GM12878 (cell line): ENCODE data around the gene SESN3.

Experiments used
- BHLHE40 ChIP-seq, 2 experiments: fragments of 450-650 bp in 1 of 2; IDR thresholded peaks; 2 replicates each; pipeline ENCODE4 v1.6.1; 2011 to 2017; ENCODE audit warnings: low read depth in 2 of 2, borderline replicate concordance in 1 of 2, improper control_type of control experiment in 1 of 2, low read length in 1 of 2, mild to moderate bottlenecking in 1 of 2
- CTCF ChIP-seq, 3 experiments: IDR thresholded peaks in 2 of 3; conservative IDR thresholded peaks in 1 of 3; 2 replicates each; pipeline ENCODE4 v1.5.1; 2011; ENCODE audit warnings: low read depth in 3 of 3, low read length in 3 of 3, mild to moderate bottlenecking in 3 of 3, control low read depth in 2 of 3, moderate library complexity in 2 of 3, inconsistent platforms in 1 of 3, mixed read lengths in 1 of 3; ENCODE audit not compliant: control insufficient read depth in 2 of 3, insufficient read depth in 1 of 3; ENCODE audit errors: extremely low read depth in 1 of 3
- EZH2 ChIP-seq: IDR thresholded peaks from 2 replicates; pipeline ENCODE4 v1.6.1; 2012; ENCODE audit warnings: low read depth, mild to moderate bottlenecking, control low read depth, inconsistent platforms, low read length, borderline replicate concordance; ENCODE audit not compliant: control insufficient read depth
- FOS ChIP-seq: IDR thresholded peaks from 3 replicates; pipeline ENCODE4 v1.6.1; 2011; ENCODE audit warnings: borderline replicate concordance; ENCODE audit not compliant: insufficient read length; ENCODE audit errors: extremely low read depth
- RBBP5 ChIP-seq: fragments of 200-600 bp; sonication (generic); conservative IDR thresholded peaks from 2 replicates; pipeline ENCODE4 v1.6.1; 2016
- RELA ChIP-seq: fragments of 450-650 bp; IDR thresholded peaks from 2 replicates; pipeline ENCODE4 v1.8.0; 2014; ENCODE audit warnings: borderline replicate concordance; ENCODE audit not compliant: partially characterized antibody
- REST ChIP-seq: IDR thresholded peaks from 2 replicates; pipeline ENCODE4 v1.6.1; 2012; ENCODE audit warnings: mild to moderate bottlenecking, low read depth, low read length
- SUPT20H ChIP-seq: IDR thresholded peaks from 2 replicates; pipeline ENCODE4 v1.6.1; 2011; ENCODE audit warnings: low read depth, mild to moderate bottlenecking, low read length, moderate library complexity, borderline replicate concordance; ENCODE audit not compliant: control insufficient read depth
- USF1 ChIP-seq: IDR thresholded peaks from 2 replicates; pipeline ENCODE4 v1.6.1; 2011; ENCODE audit warnings: borderline replicate concordance, low read depth, mild to moderate bottlenecking, moderate library complexity, mixed read lengths, low read length; ENCODE audit not compliant: insufficient read depth; ENCODE audit errors: extremely low read length
- ZNF384 ChIP-seq: IDR thresholded peaks from 2 replicates; pipeline ENCODE4 v1.6.1; 2012; ENCODE audit warnings: low read depth, mild to moderate bottlenecking, low read length, improper control_type of control experiment, borderline replicate concordance

GRCh38 chr11:95254716-95255115 lies 23.7 kb upstream of the SESN3 start:
- TF ChIP-seq RBBP5 (no peak), BHLHE40 (IDR thresholded peaks at IDR 0.05; ENCODE audit: borderline replicate concordance in 1 of 2, low read depth in 2 of 2, low read length in 1 of 2) (no peak), RELA (no peak), SUPT20H (no peak), CTCF (IDR thresholded peaks at IDR 0.05 in 2 of 3, conservative IDR thresholded peaks at IDR 0.05 in 1 of 3; ENCODE audit: control insufficient read depth in 2 of 3, extremely low read depth in 1 of 3, insufficient read depth in 1 of 3, low read depth in 3 of 3, low read length in 3 of 3) (no peak), EZH2 (no peak), USF1 (no peak), ZNF384 (no peak), FOS (no peak), REST (no peak)
